Limb (tissue), 2 donors: ENCODE results near the gene RBM14.
"Not testable (repeated sequence)": the region's sequence is repeated elsewhere in the genome, so short reads cannot be mapped to it uniquely, and the experiment has no call there.

Experiments
- DNase-seq, 2 donors: peaks; one replicate each; pipeline ENCODE4 v3.0.0-alpha.2; 2016; ENCODE audit errors: extremely low spot score in 2 of 2

Gene RBM14

DNA sequence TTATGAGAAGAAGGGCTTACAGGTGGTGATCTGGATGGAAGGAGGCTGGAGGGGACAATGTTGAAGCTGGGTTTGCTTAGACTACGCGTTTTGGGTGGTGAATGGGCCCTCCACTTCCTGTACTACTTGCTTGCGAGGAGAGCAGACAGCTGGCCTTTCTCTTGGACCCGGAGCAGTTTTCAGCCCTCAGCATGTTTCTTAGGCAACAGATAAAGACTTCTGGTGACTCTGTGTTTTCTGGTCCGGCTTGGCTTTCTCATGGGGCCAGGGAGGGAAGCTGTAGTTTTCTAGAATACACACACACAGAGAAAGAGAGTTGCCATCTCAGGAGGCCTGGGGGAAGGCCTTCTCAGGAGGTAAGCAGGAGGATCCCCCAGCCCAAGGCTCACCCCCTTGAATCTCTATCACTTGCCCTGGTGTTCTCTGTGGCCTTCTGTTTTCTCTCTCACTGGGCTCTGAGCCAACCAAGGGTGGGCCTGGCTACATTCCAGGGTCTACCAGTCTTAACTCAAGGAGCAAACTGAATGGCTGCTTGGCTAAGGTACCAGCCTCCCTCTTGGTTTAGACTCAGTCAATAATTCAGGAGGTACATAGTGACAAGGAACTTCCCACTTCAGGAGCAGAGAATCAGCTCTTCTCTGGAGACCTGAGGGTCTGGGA is 21.1 kb upstream of the RBM14 start:
- DNase-seq, result peak in 1 of 2 donors; percentile 52

DNA sequence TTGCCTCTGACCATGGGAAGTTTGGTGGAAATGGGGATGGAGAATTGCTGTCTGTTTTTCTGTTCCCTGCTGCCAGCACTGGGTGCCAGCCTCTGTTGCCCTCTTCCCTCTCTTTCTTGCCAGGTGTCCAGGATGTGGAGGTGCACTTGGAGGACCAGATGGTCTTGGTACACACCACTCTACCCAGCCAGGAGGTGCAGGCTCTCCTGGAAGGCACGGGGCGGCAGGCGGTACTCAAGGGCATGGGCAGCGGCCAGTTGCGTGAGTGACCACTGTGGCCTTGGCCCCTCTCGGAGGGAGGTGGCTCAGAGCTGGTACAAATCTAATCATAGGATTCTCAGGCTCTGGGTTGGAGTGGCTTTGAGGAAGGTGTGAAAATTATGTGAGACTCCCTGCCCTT is 17.4 kb upstream of the RBM14 start:
- no peak for DNase-seq

DNA sequence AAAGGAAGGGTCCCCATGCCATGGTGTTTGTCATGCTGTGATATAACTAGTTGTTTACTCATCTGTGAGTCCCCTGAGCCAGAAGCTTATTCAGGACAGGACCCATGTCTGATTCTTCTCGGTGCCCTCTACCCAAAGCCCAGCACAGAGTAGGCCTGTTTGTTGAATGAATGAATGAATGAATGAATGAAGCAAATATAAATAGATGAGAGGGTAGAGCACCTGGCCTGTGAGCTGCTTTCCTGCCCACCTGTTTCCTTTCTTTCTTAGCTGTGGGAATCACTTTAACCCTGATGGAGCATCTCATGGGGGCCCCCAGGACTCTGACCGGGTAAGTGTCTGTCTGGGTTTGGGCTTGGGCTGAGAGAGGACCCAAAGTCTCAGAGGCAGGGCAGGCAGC is 16.2 kb upstream of the RBM14 start:
- no peak for DNase-seq

DNA sequence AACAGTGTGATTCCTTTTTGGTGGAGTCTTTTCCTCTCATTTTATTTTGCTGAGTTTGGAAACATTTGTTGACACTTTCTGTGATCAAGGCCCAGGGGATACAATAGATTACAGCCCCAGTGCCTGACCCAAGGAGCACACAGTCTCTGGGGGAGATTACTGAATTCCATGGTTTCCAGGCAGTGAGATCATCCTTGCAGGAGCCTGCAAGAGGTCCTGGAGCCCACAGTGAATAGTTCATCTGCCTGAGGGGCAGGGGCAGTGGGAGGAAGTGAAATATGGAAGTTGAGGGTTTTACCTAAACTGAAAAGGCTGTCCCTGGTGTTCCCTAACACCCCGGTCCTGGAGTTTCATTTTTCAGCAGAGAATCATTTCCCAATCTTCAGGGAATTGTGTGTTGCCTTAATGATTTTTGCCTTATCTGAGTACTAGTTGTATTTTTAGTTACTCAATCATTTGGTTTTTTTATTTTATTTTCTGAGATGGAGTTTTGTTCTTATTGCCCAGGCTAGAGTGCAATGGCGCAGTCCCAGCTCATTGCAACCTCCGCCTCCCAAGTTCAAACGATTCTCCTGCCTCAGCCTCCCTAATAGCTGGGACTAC is 15.7 kb upstream of the RBM14 start:
- DNase-seq, result no peak

DNA sequence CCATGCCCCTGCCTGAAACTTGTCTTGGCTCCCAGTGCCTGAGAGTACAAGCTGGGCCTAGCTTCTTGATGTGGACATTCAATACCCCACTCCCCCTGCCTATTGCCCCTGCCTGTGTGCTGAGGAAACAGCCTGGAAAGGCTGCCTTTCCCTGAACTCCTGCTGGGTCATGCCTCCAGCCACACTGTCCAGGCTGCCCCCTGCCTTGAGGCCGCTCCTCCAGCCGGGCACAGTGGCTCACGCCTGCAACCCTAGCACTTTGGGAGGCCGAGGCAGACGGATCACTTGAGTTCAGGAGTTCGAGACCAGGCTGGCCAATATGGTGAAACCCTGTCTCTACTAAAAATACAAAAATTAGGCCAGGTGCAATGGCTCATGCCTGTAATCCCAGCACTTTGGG is 13.4 kb upstream of the RBM14 start:
- no peak for DNase-seq

DNA sequence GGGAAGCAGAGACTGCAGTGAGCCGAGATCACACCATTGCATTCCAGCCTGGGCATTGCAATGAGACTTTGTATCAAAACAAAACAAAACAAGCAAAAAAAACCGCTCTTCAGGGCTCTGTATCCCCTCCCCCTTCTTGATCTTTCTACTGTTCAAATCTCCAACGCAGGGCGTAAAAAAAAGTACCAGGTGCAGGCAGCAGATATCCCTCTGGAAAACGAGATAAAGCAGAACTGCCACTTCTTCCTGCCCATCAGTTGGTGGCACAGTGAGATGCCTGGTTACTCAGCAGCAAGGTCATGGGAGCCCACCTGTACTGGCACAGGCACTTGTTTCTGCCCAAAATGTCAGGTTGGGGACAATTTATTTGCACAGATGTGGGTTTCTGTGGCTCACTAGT is 12.3 kb upstream of the RBM14 start:
- DNase-seq, result no peak

DNA sequence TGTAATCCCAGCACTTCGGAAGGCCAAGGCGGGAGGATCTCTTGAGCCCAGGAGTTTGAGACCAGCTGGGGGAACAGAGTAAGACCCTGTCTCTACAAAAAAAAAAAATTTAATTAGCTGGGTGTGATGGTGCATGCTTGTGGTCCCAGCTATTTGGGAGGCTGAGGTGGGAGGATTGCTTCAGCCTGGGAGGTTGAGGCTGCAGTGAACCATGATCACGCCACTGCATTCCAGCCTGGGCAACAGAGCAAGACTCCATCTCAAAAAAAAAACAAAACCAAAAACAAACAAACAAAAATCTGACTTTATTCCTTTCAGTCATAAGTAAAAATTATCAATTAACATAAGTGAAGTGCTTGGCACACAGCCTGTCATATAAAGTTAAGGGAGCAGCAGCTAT is 9.8 kb upstream of the RBM14 start:
- DNase-seq, result not testable (repeated sequence)

DNA sequence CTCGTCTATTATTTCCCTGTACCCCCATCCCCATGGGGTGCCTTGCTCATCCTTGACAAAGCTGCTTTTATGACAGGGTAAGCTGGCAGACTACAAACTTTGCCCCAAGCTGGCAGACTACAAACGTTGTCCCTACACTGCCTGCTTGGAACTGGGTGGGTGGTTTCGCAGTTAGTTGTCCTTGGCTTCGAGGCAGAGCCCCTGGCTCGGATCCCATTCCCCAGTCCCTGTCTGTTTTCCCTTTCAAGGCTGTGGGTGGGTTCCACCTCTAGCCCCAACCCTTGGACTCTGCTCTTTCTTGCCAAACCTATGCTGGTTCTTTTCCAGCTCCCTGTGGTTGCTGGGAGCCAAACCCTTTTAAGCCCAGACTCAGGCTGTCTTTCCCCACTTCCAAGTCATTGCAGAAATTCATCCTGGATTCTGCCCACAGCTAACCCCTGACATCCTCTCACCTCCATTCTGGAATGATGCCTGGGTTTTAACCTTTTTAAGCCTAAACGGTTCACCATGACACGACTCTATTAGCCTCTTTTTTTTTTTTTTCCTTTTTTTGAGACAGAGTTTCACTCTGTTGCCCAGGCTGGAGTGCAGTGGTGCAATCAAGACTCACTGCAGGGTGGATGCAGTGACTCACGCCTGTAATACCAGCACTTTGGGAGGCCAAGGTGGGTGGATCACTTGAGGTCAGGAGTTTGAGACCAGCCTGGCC is 9.2 kb upstream of the RBM14 start:
- DNase-seq, result peak; percentile 34 to 76

DNA sequence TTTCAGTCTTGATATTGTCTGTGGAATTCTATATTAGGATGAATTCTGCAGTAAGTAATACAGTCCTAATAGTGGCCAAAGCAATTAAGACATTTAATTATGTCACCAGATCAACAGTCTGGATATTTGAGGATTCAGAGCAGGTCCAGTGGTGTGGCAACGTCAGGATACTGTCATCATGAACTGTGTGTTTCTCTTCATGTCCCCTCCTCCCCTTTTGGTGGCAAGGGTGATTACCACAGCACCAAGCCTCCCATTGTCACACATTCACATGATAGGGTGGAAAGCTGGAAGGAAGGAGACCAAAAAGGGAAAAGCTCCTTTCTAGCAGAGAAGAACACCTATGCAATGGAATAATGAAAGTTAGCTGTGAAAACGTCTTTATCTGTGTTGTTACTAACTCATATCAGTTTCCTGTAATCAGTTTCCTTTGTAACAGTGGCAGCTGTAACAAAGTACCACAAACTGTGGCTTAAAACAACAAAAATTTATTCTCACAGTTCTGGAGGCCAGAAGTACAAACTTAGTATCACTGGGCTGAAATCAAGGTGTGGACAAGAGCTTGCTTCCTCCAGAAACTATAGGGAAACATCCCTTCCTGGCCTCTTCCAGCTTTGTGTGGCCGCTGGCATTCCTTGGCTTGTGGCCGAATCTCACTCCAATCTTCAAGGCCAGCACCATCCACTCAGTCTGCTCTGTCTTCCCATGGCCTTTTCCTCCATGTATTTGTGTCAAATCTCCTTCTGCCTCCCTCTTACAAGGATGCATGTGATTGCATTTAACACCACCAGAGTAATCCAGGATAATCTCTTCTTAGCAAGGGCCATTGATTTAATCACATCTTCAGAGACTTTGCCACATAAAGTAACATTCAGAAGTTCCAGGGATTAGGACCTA is 6.5 kb upstream of the RBM14 start:
- DNase-seq, result no peak

DNA sequence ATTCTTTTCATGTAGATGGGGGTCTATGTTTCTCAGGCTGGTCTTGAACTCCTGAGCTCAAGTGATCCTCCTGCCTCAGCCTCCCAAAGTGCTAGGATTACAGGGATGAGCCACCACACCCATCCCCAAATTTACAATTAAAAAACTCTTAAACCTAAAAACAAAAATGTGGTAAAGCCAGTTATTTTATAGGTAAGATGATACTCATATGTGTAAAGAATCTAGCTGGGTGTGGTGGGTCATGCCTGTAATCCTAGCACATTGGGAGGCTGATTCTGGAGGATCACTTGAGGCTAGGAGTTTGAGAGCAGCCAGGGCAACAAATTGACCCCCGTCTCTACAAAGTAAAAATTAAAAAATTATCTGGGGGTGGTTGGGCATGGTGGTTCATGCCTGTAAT is 4.0 kb upstream of the RBM14 start:
- DNase-seq, result no peak

DNA sequence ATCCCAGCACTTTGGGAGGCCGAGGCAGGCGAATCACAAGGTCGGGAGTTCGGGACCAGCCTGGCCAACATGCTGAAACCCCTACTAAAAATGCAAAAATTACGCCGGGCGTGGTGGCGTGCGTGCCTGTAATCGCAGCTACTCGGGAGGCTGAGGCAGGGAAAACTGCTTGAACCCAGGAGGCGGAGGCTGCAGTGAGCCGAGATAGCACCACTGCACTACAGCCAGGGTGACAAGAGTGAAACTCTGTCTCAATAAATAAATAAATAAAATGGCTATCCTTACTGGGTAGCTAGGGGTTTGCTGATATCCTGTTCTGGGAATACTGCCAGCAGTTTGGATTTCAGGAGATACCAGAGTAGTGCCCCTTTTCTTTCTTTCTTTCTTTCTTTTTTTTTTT is 2.4 kb upstream of the RBM14 start:
- DNase-seq, result no peak

DNA sequence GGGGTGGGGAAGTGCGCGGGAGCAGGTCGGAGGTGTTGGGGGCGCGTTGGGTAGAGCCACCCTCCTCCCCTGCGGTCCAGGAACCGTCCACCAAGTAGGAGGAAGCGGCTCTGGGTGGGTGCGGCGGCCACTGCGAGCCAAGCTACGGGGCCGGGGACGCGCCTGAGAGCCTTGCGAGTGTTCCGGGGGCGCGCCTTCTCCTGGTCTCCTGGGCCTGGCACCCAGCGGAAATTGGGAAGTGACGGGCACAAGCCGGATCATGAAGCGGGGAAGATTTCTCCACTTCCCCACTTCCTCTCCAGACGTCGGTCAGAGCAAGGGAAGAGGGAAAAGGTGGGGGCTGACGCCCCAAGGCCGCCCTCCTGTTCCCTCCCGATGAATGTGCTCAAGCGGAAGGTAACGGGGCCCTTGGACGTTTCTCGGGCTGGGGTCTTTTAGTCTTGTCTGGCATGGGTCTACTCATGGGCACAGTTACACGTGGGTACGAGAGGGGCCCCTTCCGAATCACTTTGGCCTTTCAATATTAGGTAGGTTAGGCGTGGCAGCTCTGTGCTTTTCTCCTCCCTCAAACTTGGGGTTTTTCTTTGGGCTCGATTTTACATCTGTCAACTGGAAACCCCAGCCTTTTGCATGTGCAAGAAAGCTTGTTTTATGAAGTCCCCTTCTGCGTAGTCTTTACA is 865 bp downstream of the RBM14 start:
- DNase-seq, result no peak

DNA sequence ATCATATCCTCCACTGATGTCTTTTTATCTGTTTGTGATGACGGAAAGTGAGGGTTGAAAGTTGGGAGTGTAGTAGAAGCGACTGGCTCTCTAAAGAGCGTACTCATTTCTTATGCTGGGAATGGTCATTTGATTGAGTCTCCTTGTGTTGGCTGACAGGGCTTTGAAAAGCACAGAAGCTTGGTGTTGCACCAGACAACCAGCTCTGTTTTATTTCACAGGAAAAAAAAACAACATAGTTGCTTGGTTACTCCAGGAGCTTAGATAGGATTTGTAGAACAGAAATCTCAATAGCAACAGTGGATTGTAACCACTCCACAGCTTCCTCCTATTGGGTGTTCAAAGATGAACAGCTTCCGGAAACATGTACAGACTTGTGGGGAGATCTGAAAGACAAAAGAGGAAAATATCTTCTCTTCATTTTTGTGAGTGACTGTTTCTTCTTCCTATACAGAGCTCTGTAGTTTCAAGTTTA is 2.7 kb downstream of the RBM14 start:
- no peak for DNase-seq

DNA sequence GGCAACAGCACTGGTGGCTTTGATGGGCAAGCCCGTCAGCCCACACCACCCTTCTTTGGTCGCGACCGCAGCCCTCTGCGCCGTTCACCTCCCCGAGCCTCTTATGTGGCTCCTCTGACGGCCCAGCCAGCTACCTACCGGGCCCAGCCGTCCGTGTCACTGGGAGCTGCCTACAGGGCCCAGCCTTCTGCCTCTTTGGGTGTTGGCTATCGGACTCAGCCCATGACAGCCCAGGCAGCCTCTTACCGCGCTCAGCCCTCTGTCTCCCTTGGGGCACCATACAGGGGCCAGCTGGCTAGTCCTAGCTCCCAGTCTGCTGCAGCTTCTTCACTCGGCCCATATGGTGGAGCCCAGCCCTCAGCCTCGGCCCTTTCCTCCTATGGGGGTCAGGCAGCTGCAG is 8.0 kb downstream of the RBM14 start:
- DNase-seq, result no peak

DNA sequence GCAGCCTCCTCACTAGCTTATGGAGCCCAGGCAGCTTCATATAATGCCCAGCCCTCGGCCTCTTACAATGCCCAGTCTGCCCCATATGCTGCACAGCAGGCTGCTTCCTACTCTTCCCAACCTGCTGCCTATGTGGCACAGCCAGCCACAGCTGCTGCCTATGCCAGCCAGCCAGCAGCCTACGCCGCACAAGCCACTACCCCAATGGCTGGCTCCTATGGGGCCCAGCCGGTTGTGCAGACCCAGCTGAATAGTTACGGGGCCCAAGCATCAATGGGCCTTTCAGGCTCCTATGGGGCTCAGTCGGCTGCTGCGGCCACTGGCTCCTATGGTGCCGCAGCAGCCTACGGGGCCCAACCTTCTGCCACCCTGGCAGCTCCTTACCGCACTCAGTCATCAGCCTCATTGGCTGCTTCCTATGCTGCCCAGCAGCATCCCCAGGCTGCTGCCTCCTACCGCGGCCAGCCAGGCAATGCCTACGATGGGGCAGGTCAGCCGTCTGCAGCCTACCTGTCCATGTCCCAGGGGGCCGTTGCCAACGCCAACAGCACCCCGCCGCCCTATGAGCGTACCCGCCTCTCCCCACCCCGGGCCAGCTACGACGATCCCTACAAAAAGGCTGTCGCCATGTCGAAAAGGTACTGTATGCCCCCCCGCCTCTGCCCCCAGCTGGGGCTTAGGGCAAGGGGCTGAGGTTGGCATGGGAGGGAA is 8.8 kb downstream of the RBM14 start:
- no peak for DNase-seq

DNA sequence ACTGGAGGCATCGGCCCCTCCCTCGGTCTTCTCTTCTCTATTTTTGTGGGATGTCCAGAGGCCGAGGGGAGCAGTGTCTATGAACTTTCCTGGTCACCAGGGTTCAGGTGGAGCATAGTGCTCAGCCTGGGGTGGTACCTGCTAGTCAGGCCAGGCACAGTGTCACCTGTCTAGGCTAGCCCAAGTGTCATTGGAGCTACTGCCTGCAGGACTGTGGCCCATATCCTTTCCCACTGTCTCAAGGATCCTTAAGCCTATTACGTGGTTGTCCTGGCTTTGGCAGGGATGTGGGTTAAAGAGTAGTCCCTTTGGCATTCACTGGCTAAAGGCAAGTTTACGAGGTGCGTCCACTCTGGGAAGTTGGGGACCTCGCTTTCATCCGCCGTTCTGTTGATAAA is 9.3 kb downstream of the RBM14 start:
- no peak for DNase-seq

DNA sequence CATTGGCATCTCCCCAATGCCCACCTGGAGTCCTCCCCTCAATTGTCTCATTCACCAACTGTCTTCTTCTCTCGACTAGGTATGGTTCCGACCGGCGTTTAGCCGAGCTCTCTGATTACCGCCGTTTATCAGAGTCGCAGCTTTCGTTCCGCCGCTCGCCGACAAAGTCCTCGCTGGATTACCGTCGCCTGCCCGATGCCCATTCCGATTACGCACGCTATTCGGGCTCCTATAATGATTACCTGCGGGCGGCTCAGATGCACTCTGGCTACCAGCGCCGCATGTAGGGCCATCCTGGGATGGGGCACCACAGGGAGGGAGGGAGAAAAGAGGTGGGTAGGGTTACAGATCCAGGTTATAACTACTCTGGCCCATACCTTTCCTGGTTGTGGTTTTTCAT is 10.0 kb downstream of the RBM14 start:
- no peak for DNase-seq

DNA sequence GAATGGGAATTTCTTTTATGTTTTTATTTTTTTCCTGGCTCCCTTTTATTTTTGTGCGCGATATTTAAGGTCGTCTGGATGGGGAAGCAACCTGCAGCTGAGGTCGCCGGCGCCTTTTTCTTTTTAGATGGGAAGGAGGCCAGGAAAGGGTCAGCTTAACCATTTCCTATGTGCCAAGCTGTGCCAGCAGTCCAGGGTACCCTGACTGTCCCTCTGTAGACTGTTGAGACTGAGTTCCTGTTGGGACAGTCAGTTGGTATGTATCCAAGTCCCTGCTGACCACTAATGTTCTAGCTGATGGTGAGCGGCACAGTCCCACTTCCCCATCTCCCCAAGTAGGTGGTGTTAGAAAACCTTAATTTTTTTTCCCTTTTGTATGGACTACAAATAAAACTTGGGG is 10.5 kb downstream of the RBM14 start:
- DNase-seq, result no peak

DNA sequence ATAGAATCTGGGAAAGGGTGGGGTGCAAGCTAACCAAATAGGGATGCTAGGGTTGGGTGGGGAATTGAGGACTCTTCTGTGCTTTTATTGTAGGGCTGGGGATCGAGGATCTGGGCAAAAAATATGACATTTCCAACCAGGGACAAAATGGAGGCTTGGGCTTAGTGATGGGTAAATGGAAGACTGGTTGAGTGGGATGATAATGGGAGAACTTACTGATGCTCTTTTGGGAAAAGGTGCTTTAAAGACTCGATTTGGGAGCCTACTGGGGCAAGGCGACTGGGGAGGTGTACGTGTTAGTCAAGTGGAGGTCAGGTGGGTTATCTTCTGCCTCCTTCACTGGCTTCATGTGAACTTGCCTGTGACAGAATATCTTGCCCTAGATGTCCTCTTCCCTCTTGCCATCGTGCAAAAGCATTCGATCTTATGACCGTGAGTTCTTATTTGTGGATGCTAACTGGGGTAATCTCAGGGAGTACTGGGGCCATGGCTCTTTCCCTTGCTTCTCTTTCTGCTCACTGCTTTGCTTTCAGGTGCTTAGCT is 11.7 kb downstream of the RBM14 start:
- no peak for DNase-seq

DNA sequence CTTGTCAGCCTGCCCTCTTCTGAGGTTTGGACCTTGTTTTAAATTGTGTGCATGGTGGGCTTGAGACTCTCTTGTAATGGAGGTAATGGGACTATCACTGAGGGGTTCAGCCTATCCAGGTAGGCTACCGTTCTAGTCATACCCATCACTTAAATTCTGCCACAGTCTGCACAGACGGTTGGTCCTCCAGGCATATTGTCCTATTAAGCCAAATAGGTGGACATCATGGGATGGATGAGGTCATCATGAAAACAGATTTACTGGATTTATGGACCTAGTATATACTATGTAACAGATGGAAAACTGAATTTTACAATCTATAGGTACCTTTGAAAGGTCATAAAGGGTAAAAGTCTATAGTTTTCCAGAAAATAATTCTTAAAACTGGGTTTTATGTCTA is 12.9 kb downstream of the RBM14 start:
- no peak for DNase-seq
